SK-N-SH treated with all-trans-retinoic acid at 6 μM for 48 hours (cell line): ENCODE results near the gene UPK2.

Experiments used
- ESRRG ChIP-seq: fragments of 250-450 bp; sonication (Bioruptor Pico); IDR thresholded peaks from 2 replicates; pipeline ENCODE4 v1.6.1; 2021; ENCODE audit warnings: mild to moderate bottlenecking
- GLIS3 ChIP-seq: fragments of 250-450 bp; sonication (Bioruptor Pico); IDR thresholded peaks from 2 replicates; pipeline ENCODE4 v1.5.0; 2020; ENCODE audit warnings: mild to moderate bottlenecking, moderate library complexity
- PATZ1 ChIP-seq: fragments of 250-450 bp; sonication (Bioruptor Pico); IDR thresholded peaks from 2 replicates; pipeline ENCODE4 v1.8.0; 2020; ENCODE audit warnings: mild to moderate bottlenecking, moderate library complexity, borderline replicate concordance
- POU6F1 ChIP-seq: fragments of 250-450 bp; sonication (Bioruptor Pico); IDR thresholded peaks from 2 replicates; pipeline ENCODE4 v1.8.0; 2021; ENCODE audit warnings: low read depth, mild to moderate bottlenecking, moderate library complexity, borderline replicate concordance
- TCF4 ChIP-seq: fragments of 250-450 bp; sonication (Bioruptor Pico); IDR thresholded peaks from 2 replicates; pipeline ENCODE4 v1.8.0; 2021; ENCODE audit warnings: mild to moderate bottlenecking, moderate library complexity, borderline replicate concordance
- ZC3H10 ChIP-seq: fragments of 250-450 bp; sonication (Bioruptor Pico); IDR thresholded peaks from 2 replicates; pipeline ENCODE4 v1.5.1; 2021; ENCODE audit warnings: mild to moderate bottlenecking, moderate library complexity
- ZFP3 ChIP-seq: fragments of 250-450 bp; sonication (Bioruptor Pico); IDR thresholded peaks from 2 replicates; pipeline ENCODE4 v1.5.0; 2020; ENCODE audit warnings: mild to moderate bottlenecking, moderate library complexity
- ZFP30 ChIP-seq: fragments of 450-650 bp; formaldehyde crosslinking; IDR thresholded peaks from 2 replicates; pipeline ENCODE4 v1.5.0; 2022; ENCODE audit warnings: mild to moderate bottlenecking, moderate library complexity

- TF ChIP-seq ESRRG (CRISPR knock-in tag) (no peak), ZFP3 (no peak), PATZ1 (CRISPR knock-in tag) (no peak), POU6F1 (CRISPR knock-in tag) (no peak), ZC3H10 (no peak), TCF4 (CRISPR knock-in tag) (no peak), ZFP30 (CRISPR knock-in tag) (no peak), GLIS3 (no peak)
Observed at GRCh38 chr11:118922745-118923627, 33.1 kb upstream of the UPK2 start.
